ENCODE results near the gene ZNF324. TPM values are rescaled to one million over a fixed set of nuclear protein-coding genes. Genes with fewer than 3 reads are reported as not detected.
"Not testable (repeated sequence)": the region's sequence is repeated elsewhere in the genome, so short reads cannot be mapped to it uniquely, and the experiment has no call there.

Gene ZNF324
- total RNA-seq, 1 donor from 2014 or later = 2.1 TPM

DNA sequence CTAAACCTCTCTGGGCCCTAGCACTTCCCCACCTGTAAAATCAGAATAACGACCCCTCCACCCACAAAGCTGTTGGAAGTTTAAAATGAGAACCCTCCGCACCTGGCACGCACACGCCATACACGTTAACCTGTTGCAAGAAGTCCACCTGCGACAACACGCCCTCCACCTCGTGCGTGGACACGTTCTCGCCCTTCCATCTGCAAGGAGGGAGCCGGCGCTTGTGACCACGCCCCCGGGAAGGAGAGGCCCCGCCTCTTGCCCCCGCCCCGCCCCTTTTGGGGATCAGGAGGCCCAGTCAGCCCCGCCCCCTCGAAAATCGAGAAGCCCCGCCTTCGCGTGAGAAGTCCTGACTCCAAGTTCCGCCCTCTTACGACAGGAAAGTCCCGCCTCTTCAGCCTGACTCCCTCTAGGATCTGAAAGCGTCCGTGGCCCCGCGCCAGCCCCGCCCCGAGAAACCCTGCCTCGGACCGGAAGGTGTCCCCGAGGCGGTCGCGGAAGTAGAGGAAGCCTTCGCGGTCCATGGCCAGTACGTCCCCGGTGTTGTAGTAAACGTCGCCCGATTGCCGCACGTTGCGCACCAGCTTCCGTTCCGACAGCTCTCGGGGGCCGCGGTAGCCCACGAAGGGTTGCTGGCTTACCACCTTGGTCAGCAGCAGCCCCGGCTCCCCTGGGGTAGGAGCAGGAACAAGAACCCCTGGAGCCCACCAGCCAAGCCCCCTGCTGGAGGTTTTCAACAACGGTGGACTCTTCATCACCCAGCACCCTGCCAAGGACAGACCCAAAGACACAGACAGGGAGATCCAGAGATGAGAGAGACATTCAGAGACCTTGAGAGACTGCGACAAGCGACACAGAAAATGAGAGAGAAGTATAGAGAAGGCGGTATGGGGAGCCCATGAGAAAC lies 32.4 kb downstream of the ZNF324 start:
- DNase-seq (ENCODE audit: low spot score in 2 of 2) = peak; percentile 96 to 100
- TF ChIP-seq, protein P1, sequence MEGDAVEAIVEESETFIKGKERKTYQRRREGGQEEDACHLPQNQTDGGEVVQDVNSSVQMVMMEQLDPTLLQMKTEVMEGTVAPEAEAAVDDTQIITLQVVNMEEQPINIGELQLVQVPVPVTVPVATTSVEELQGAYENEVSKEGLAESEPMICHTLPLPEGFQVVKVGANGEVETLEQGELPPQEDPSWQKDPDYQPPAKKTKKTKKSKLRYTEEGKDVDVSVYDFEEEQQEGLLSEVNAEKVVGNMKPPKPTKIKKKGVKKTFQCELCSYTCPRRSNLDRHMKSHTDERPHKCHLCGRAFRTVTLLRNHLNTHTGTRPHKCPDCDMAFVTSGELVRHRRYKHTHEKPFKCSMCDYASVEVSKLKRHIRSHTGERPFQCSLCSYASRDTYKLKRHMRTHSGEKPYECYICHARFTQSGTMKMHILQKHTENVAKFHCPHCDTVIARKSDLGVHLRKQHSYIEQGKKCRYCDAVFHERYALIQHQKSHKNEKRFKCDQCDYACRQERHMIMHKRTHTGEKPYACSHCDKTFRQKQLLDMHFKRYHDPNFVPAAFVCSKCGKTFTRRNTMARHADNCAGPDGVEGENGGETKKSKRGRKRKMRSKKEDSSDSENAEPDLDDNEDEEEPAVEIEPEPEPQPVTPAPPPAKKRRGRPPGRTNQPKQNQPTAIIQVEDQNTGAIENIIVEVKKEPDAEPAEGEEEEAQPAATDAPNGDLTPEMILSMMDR (IDR thresholded peaks at IDR 0.05) = peak in 2 of 3 experiments; percentile 10 to 42
- no peaks in the 10 kb centered on the region for H3K9me3 ChIP-seq
- H3K4me3 ChIP-seq = peak overlapping the region; percentile 60 to 64
- H3K36me3 ChIP-seq = no peaks in the 10 kb centered on the region
- intact Hi-C loops (cut with DNase I) = loop anchor here (1.0 to 2.0 kb wide), 7 partner anchors 20 to 98 kb away; partner anchors contain the start of genes TRIM28, ZBTB45, ZNF324B and ZNF446
- no peaks in the 10 kb centered on the region for H3K27me3 ChIP-seq
- peak overlapping the region; percentile 76 to 79 for H3K27ac ChIP-seq
- peaks cover 11 to 18% of the 10 kb centered on the region in 2 donors for H3K4me1 ChIP-seq

DNA sequence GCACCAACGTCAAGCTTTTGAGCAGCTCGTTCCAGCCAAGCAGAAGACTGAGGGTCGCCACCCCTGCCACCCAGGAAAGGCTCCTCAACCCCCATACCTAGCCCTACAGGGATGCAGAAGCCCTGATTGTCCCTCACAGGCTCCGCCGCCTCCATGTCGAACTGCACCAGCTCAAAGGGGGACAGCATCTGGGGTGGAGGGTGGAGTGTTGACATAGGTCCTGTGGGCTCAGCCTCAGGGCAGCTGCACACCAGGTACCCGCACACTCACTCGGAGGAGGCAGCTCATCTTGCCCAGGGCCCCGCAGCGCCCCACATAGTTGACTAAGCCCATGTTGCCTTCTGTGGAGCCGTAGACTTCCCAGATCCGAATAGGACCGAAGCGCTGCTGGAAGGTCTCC lies 33.4 kb downstream of the ZNF324 start:
- Histone ChIP-seq H3K27me3 (no peaks in the 10 kb centered on the region), H3K36me3 (no peaks in the 10 kb centered on the region), H3K27ac (no peak overlapping the region), H3K4me1 (peaks cover 11 to 18% of the 10 kb centered on the region in 2 donors), H3K9me3 (no peaks in the 10 kb centered on the region), H3K4me3 (peak overlapping the region; percentile 55 to 64)
- TF ChIP-seq, protein P1 (IDR thresholded peaks at IDR 0.05) = no peak
- DNase-seq (ENCODE audit: low spot score in 2 of 2) = no peak
- intact Hi-C loops (cut with DNase I) = no loop called here

DNA sequence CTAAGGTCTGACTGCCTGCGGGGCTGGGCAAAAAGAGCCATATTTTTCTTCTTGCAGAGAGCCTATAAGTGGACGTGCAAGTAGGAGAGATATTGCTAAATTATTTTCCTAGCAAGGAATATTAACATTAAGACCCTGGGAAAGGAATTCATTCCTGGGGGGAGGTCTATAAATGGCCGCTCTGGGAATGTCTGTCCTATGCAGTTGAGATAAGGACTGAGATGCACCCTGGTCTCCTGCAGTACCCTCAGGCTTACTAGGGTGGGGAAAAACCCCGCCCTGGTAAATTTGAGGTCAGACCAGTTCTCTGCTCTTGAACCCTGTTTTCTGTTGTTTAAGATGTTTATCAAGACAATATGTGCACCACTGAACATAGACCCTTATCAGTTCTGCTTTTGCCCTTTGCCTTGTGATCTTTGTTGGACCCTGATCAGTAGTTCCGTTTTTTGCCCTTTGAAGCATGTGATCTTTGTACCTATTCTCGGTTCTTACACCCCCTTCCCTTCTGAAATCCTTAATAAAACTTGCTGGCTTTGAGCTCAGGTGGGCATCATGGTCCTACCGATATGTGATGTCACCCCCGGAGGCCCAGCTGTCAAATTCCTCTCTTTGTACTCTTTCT lies 40.8 kb downstream of the ZNF324 start:
- H3K9me3 ChIP-seq; H3K4me1 ChIP-seq; DNase-seq (ENCODE audit: low spot score in 2 of 2); intact Hi-C loops (cut with DNase I); H3K27me3 ChIP-seq; H3K27ac ChIP-seq; H3K36me3 ChIP-seq; H3K4me3 ChIP-seq: not testable (repeated sequence)

DNA sequence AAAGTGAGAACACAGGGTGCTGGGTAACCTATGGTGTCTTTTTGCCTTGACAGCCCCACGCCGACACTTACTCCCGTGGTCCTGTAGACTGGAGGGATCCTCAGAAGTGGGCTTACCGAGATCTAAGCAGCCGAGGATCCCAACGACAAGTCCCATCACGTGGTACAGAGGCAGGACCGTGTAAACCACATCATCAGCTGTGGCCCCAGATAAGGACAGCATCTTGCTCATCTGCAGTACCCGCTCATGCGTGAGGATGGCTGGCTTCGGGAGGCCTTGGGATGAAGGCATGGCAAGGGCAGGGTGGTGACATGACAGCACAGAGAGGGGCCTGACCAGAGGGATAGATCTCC lies 42.8 kb downstream of the ZNF324 start:
- H3K36me3 ChIP-seq = peaks cover under 1 to 2% of the 10 kb centered on the region in 2 donors

DNA sequence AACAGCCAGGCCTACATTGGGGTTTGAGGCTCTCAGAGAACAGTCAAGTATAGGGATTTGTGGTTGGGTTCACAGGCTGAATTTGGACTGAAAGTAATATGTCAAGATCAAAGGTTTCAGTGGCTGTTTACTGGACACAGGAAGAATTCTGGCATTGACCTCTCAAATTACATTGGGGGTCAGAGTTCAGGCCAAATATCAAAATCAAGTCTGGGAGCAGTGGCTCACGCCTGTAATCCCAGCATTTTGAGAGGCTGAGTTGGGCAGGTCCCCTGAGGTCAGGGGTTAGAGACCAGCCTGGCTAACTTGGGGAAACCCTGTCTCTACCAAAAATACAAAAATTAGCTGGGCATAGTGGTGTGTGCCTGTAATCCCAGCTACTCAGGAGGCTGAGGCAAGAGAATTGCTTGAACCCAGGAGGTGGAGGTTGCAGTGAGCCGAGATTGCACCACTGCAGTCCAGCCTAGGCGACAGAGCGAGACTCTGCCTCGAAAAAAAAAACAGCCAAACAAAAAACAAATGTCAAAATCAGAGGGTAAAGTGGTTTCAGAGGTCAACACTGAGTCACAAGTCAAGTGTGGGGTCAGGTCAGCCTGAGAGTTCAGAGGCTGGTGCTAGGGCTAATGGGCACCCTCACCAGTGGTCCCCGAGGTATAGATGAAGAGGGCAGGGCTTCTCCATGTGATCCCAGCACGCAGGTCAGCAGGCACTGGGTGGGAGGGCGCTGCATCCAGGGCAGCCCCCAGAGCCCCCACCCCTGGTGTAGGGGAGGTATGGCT lies 43.4 kb downstream of the ZNF324 start:
- H3K9me3 ChIP-seq = no peaks in the 10 kb centered on the region
- TF ChIP-seq, protein P1 (IDR thresholded peaks at IDR 0.05) = no peak
- DNase-seq (ENCODE audit: low spot score in 2 of 2) = no peak
- H3K4me1 ChIP-seq = peaks cover 0 to 8% of the 10 kb centered on the region in 2 donors
- H3K27me3 ChIP-seq = no peaks in the 10 kb centered on the region
- intact Hi-C loops (cut with DNase I) = no loop called here
- H3K27ac ChIP-seq = no peak overlapping the region
- H3K4me3 ChIP-seq = no peak overlapping the region
- peaks cover 2 to 4% of the 10 kb centered on the region in 2 donors for H3K36me3 ChIP-seq

More for the DNA sequence above, 42.8 kb downstream of the ZNF324 start:
- no peak overlapping the region for H3K27ac ChIP-seq
- DNase-seq (ENCODE audit: low spot score in 2 of 2) = no peak
- intact Hi-C loops (cut with DNase I) = no loop called here
- no peaks in the 10 kb centered on the region for H3K9me3 ChIP-seq
- H3K4me3 ChIP-seq = no peak overlapping the region
- TF ChIP-seq, protein P1 (IDR thresholded peaks at IDR 0.05) = no peak
- no peaks in the 10 kb centered on the region for H3K27me3 ChIP-seq
- peaks cover 0 to 8% of the 10 kb centered on the region in 2 donors for H3K4me1 ChIP-seq

All from ascending aorta (tissue), 2 donors.